Sigmoid colon (tissue), 7 donors: ENCODE measurements around the gene NCR3LG1. TPM values are rescaled to one million over a fixed set of nuclear protein-coding genes. Genes with fewer than 3 reads are reported as not detected.

Experiments
- DNase-seq: peaks from one replicate; pipeline ENCODE4 v3.0.0-alpha.2; 2019
- H3K27ac ChIP-seq, 4 donors: fragments of 200-600 bp; sonication (generic); one replicate each; pipeline ENCODE4 v1.5.1; 2016 to 2019; ENCODE audit warnings: mild to moderate bottlenecking in 1 of 4
- H3K27me3 ChIP-seq, 3 donors: fragments of 200-600 bp; sonication (generic); one replicate each; pipeline ENCODE4 v1.5.1; 2019; ENCODE audit warnings: mild to moderate bottlenecking in 1 of 3
- H3K36me3 ChIP-seq, 4 donors: fragments of 200-600 bp; sonication (generic); one replicate each; pipeline ENCODE4 v1.5.1; 2016 to 2019
- H3K4me1 ChIP-seq, 4 donors: fragments of 200-600 bp; sonication (generic); one replicate each; pipeline ENCODE4 v1.5.1; 2017 to 2019
- H3K4me3 ChIP-seq, 4 donors: fragments of 200-600 bp; sonication (generic); one replicate each; pipeline ENCODE4 v1.5.1; 2017 to 2019; ENCODE audit warnings: mild to moderate bottlenecking in 2 of 4, moderate library complexity in 1 of 4
- H3K9me3 ChIP-seq, 4 donors: fragments of 200-600 bp in 3 of 4; sonication (generic) in 3 of 4; one replicate each; pipeline versions ENCODE4 v1.5.1 to v1.6.1; 2013 to 2019
- CTCF ChIP-seq, 4 experiments: fragments of 450-650 bp in 3 of 4; fragments of 200-600 bp in 1 of 4; IDR thresholded peaks; one replicate each; pipeline ENCODE4 v1.5.1; 2016 to 2019; ENCODE audit warnings: antibody characterized with exemption in 4 of 4, mild to moderate bottlenecking in 3 of 4, moderate library complexity in 2 of 4
- EP300 ChIP-seq, 4 donors: sonication (generic); formaldehyde crosslinking; IDR thresholded peaks; one replicate each; pipeline ENCODE4 v1.6.1; 2017; ENCODE audit warnings: antibody characterized with exemption in 4 of 4
- POLR2A ChIP-seq, 2 donors: fragments of 450-650 bp; IDR thresholded peaks; one replicate each; pipeline ENCODE4 v1.6.1; 2016; ENCODE audit warnings: antibody characterized with exemption in 2 of 2, mild to moderate bottlenecking in 2 of 2, moderate library complexity in 2 of 2
- POLR2AphosphoS5 ChIP-seq, 4 donors: sonication (generic); formaldehyde crosslinking; IDR thresholded peaks; one replicate each; pipeline ENCODE4 v1.6.1; 2017; ENCODE audit warnings: antibody characterized with exemption in 4 of 4
- WGBS, 2 donors: extraction: QIAGEN DNeasy Blood & Tissue Kit; methylation state at CpG; one replicate each; pipeline ENCODE4 v1.1.7; 2013; 5-methylcytosine and 5-hydroxymethylcytosine counted together
- intact Hi-C: fragments of 100-400 bp; cut with DNase I; formaldehyde crosslinking; loops from one replicate; pipeline ENCODE4 v1.15.1; 2023
- polyA plus RNA-seq, 3 donors: library from polyadenylated mRNA; stranded (reverse); fragments of 200-250 nt; gene quantifications; one replicate each; pipeline ENCODE4 v1.2.3, GENCODE V29; 2013
- total RNA-seq, 4 donors: library from RNA; depleted of rRNA; stranded (reverse); fragments of >200 nt; gene quantifications; one replicate each; pipeline ENCODE4 v1.1.0, GENCODE V29; 2016
- donor health status: healthy with polysubstance abuse.
- donor health status: Bipolar disorder and iron deficiency.
- donor health status: healthy.

Gene NCR3LG1
- total and polyA plus RNA-seq, 7 donors = 0.69 to 4.6 (median 2.1) TPM; not detected in 1

DNA sequence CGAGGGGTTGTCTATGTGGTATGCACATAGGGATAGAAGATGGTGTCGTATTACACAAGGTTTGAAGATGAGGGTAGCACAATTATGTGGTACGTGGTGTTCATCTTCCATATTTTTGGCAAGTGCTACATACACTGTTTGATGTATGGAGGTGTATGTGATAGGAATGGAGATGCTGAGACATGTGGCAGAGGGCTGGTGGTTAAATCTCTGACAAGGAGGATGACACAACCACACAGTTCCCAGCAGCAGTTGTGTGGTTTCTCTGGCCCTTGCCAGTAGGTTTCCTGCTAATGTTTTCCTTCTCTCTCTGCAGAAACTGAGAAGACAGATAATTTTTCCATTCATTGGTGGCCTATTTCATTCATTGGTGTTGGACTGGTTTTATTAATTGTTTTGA lies 17.0 kb downstream of the NCR3LG1 start:
- WGBS, 2 donors = 93 to 95% methylated on average over 3 of the region's 3 CpGs
- Histone ChIP-seq H3K4me3 (no peak overlapping the region), H3K36me3 (peaks cover 0 to 66% (median 31%) of the 10 kb centered on the region in 4 donors), H3K27ac (no peak overlapping the region), H3K4me1 (no peaks in the 10 kb centered on the region), H3K27me3 (no peaks in the 10 kb centered on the region), H3K9me3 (peaks cover 20 to 41% (median 37%) of the 10 kb centered on the region in 4 donors)
- no peak for DNase-seq
- TF ChIP-seq EP300 (IDR thresholded peaks at IDR 0.05) = no peak
- intact Hi-C loops = no loop called here

GRCh38 chr11:17369094-17369493 lies 17.5 kb downstream of the NCR3LG1 start:
- Histone ChIP-seq H3K4me3 (no peak overlapping the region), H3K4me1 (no peaks in the 10 kb centered on the region), H3K27ac (no peak overlapping the region), H3K27me3 (no peaks in the 10 kb centered on the region), H3K9me3 (peaks cover 20 to 42% (median 40%) of the 10 kb centered on the region in 4 donors), H3K36me3 (peaks cover 0 to 67% (median 32%) of the 10 kb centered on the region in 4 donors)
- TF ChIP-seq POLR2AphosphoS5 (IDR thresholded peaks at IDR 0.05) = no peak
- intact Hi-C loops = no loop called here
- no peak for DNase-seq

- no peak overlapping the region for H3K4me3 ChIP-seq
- TF ChIP-seq CTCF (IDR thresholded peaks at IDR 0.05) = no peak
- TF ChIP-seq POLR2A (IDR thresholded peaks at IDR 0.05) = no peak
- TF ChIP-seq EP300 (IDR thresholded peaks at IDR 0.05) = no peak
- no peaks in the 10 kb centered on the region for H3K27me3 ChIP-seq
- no peak for DNase-seq
- no peak overlapping the region for H3K27ac ChIP-seq
- intact Hi-C loops = no loop called here
- H3K36me3 ChIP-seq = peaks cover 0 to 67% (median 32%) of the 10 kb centered on the region in 4 donors
- H3K9me3 ChIP-seq = peaks cover 20 to 42% (median 40%) of the 10 kb centered on the region in 4 donors
- 91 to 96% methylated on average over 2 of the region's 2 CpGs for WGBS, 2 donors
- H3K4me1 ChIP-seq = no peaks in the 10 kb centered on the region
These were observed 18.2 kb downstream of the NCR3LG1 start for GRCh38 chr11:17369684-17370243.

GRCh38 chr11:17371614-17372013 lies 20.0 kb downstream of the NCR3LG1 start:
- DNase-seq = no peak
- TF ChIP-seq POLR2A (IDR thresholded peaks at IDR 0.05) = no peak
- no peak for TF ChIP-seq CTCF (IDR thresholded peaks at IDR 0.05)
- no peak for TF ChIP-seq POLR2AphosphoS5 (IDR thresholded peaks at IDR 0.05)
- H3K36me3 ChIP-seq = peaks cover 0 to 67% (median 32%) of the 10 kb centered on the region in 4 donors
- WGBS, 2 donors = 61 to 76% methylated on average over 3 of the region's 3 CpGs
- H3K4me1 ChIP-seq = no peaks in the 10 kb centered on the region
- H3K4me3 ChIP-seq = no peak overlapping the region
- peaks cover 20 to 42% (median 40%) of the 10 kb centered on the region in 4 donors for H3K9me3 ChIP-seq
- intact Hi-C loops = no loop called here
- no peak overlapping the region for H3K27ac ChIP-seq
- no peaks in the 10 kb centered on the region for H3K27me3 ChIP-seq

DNA sequence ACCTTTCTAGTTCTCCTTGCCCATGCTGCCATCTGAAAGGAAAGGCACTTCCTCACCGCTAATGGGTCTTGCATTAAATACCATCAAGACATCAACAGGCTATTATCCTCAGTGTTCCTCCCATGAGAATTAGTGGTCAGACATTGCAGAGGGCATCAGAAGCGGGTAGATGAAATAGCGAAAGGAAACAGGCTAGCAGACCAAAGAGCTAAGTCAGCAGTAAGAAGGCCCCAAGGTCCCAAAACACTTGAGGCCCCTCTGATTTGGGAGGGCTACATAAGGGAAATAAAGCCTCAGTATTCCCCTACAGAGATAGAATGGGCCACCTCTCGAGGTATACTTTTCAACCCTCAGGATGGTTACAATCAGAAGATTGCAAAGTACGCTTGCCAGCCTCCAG lies 23.9 kb downstream of the NCR3LG1 start:
- 86 to 97% methylated on average over 5 of the region's 5 CpGs for WGBS, 2 donors
- Histone ChIP-seq H3K9me3 (peaks cover 20 to 31% (median 26%) of the 10 kb centered on the region in 4 donors), H3K27ac (no peak overlapping the region), H3K27me3 (no peaks in the 10 kb centered on the region), H3K4me3 (no peak overlapping the region), H3K4me1 (no peaks in the 10 kb centered on the region), H3K36me3 (peaks cover 0 to 31% (median 18%) of the 10 kb centered on the region in 4 donors)
- TF ChIP-seq CTCF (IDR thresholded peaks at IDR 0.05) = no peak
- TF ChIP-seq POLR2A (IDR thresholded peaks at IDR 0.05) = no peak
- TF ChIP-seq POLR2AphosphoS5 (IDR thresholded peaks at IDR 0.05) = no peak
- TF ChIP-seq EP300 (IDR thresholded peaks at IDR 0.05) = no peak
- DNase-seq = no peak
- intact Hi-C loops = no loop called here

DNA sequence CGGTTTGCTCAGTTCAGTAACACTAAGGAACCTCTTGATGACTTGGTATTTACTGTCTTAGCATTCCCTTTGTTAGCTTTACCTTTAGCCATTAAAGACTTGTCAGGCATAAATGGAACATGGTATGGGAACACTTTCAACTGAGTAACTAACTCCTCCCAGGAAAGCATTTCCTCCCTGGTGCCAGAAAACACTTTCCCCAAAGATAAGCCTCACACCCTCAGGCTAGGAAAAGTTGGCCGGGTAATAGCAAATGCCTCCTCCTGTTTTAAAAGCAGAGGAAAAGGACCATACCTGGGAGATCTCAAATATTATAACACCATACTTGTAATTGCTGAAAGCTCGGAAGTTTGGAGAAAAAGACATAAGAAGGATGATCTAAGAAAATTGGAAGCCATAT lies 24.9 kb downstream of the NCR3LG1 start:
- DNase-seq = no peak
- intact Hi-C loops = no loop called here
- Histone ChIP-seq H3K36me3 (peaks cover 0 to 23% (median 15%) of the 10 kb centered on the region in 4 donors), H3K9me3 (peaks cover 14 to 22% (median 18%) of the 10 kb centered on the region in 4 donors), H3K4me1 (no peaks in the 10 kb centered on the region), H3K27me3 (no peaks in the 10 kb centered on the region), H3K27ac (no peak overlapping the region), H3K4me3 (no peak overlapping the region)
- WGBS, 2 donors = 90 to 93% methylated on average over 3 of the region's 3 CpGs
- TF ChIP-seq CTCF (IDR thresholded peaks at IDR 0.05) (no peak), POLR2A (IDR thresholded peaks at IDR 0.05) (no peak), POLR2AphosphoS5 (IDR thresholded peaks at IDR 0.05) (no peak), EP300 (IDR thresholded peaks at IDR 0.05) (no peak)
